Stimulated activated CD4-positive, alpha-beta T cell treated with anti-CD3 and anti-CD28 coated beads, TNF-alpha, amount 100 ng/mL, for 1 hour (primary cell): Measurements from ENCODE around the gene FIG4.
"Not testable (repeated sequence)": the region's sequence is repeated elsewhere in the genome, so short reads cannot be mapped to it uniquely, and the experiment has no call there.

ENCODE experiments used
- DNase-seq, 3 donors: peaks; one replicate each; pipeline ENCODE4 v3.0.0-alpha.2; 2020; ENCODE audit warnings: low read depth in 3 of 3, low spot score in 1 of 3

FIG4 gene

GRCh38 chr6:109701774-109702173 is 10.7 kb downstream of the FIG4 start:
- no peak for DNase-seq

- no peak for DNase-seq
Observed at GRCh38 chr6:109702791-109703190, 11.7 kb downstream of the FIG4 start.

DNA sequence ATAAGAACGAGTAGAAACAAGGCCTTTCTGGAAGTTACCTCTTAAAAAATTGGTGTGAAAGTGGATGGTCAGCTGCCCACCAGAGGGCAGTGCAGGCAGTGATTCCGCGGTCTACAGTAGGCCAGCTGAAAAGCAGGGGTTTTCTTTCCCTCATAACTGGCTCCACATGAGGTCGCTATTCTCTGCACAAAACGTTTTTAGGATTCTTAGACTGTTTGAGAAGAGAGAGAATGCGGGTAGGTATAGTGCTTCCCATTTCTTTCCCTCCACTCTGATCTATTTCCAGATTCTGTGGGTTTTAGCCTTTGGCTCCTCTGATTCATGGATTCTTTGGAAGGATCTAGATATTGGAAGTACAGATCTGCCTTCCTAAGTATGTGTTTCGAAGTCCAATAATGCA is 14.2 kb downstream of the FIG4 start:
- peak; percentile 31 to 58 (median 33) for DNase-seq

GRCh38 chr6:109706513-109706912 is 15.4 kb downstream of the FIG4 start:
- DNase-seq = no peak

DNA sequence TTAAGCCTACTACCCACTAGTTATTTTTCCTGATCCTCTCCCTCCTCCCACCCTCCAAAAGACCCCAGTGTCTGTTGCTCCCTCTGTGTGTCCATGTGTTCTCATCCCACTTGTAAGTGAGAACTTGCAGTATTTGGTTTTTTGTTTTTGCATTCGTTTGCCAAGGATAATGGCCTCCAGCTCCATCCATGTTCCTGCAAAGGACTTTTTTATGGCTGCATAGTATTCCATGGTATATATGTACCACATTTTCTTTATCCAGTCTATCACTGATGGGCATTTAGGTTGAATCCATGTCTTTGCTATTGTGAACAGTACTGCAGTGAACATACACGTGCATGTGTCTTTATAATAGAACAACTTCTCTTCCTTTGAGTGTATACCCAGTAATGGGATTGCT is 17.0 kb downstream of the FIG4 start:
- DNase-seq = not testable (repeated sequence)

GRCh38 chr6:109713097-109713496 is 22.0 kb downstream of the FIG4 start:
- DNase-seq = peak in 1 of 3 donors; percentile 5

GRCh38 chr6:109714166-109714565 is 23.1 kb downstream of the FIG4 start:
- no peak for DNase-seq

DNA sequence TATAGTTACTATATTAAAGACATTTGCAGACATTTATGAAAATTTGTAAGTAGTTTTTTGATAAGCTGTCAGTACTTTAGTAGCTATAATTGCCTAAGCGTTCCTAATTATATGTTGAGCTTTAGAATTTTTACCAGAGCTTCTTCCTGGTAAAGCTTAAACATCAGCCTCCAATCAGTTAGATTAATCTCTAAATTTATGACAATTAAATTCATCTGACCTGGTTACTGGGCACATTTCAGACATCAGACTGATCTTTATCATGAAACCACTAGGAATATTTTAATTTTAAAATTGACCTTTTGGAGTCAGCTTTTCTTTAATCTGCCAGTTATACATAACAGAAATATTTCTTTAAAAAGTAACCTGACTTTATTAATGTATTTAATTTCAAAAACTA is 23.5 kb downstream of the FIG4 start:
- no peak for DNase-seq

DNA sequence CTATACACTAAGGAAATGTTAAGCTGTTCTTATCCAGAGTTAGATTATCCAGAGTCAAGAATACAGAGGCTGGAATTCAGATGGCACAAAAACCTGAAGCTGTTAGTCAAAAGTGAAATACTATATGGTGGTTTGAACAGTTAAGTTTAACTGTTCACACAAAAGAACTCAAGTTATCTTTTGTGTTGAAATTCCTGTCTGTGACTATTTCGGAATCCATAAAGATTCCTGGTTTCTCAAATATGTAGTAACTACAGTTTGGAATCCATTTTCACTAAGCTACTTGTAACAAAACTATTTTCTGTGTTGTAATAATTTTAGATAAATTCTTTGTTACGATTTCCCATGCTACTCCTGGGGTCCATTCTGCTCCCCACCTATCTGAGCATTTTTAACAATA is 24.5 kb downstream of the FIG4 start:
- DNase-seq = no peak

- no peak for DNase-seq
Observed at GRCh38 chr6:109717971-109718370, 26.9 kb downstream of the FIG4 start.

GRCh38 chr6:109718991-109719390 is 27.9 kb downstream of the FIG4 start:
- no peak for DNase-seq

DNA sequence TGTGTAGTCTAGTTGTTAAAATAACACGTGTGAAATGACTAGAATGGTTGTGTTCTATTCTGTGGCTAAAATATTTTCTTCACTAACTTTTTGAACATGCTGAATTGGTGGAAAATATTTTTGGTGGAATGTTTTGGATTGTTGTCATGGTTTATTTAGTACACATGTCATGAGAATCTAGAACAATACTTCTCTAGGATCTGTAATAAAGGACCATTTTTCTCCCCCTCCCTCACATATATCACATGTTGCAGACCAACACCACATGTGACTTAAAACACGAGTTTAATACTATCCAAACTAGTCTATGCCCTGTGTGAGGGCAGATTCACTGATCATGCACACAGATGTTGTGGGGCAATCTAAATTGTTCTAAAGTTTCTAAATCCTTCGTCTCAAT is 29.2 kb downstream of the FIG4 start:
- DNase-seq = no peak

GRCh38 chr6:109722011-109722410 is 30.9 kb downstream of the FIG4 start:
- DNase-seq = no peak

DNA sequence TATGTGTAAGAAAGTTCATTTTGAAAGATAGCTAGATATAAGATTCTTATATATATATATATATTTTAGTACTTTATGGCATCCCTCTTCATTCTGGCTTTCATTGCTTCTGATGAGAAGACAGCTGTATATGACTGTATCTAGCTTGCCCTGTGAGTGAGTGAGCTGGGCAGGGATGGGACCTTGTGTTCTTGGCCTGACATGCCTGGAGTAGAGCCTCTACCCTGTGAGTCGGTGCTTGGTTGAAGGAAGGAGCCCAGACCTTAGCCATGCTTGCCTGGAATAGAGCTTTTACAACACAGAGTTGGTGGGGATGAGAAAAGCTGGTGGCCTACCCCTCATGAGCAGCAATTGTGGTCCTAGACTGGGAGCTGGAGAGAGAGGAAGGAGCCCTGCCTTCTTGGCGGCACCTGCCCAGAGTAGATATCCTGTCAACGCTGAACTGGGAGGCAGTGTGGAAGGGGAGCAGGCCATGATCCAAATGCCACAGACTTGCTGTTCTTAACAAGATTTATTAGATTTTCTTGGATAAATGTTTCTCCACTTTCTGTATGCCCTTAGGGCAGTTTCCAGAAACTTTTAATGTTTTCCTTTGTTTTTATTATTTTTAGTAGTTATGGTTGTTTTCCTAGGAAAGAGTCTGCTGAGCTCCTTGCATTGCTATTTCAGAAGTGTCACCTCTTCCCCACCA is 31.6 kb downstream of the FIG4 start:
- DNase-seq = no peak

DNA sequence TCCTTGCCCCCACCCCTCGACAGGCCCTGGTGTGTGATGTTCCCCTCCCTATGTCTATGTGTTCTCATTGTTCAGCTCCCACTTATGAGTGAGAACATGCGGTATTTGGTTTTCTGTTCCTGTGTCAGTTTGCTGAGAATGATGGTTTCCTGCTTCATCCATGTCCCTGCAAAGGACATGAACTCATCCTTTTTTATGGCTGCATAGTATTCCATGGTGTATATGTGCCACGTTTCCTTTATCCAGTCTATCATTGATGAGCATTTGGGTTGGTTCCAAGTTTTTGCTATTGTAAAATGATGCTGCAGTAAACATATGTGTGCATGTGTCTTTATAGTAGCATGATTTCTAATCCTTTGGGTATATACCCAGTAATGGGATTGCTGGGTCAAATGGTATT is 34.2 kb downstream of the FIG4 start:
- not testable (repeated sequence) for DNase-seq

- DNase-seq = no peak
Observed at GRCh38 chr6:109736273-109737025, 45.4 kb downstream of the FIG4 start.

DNA sequence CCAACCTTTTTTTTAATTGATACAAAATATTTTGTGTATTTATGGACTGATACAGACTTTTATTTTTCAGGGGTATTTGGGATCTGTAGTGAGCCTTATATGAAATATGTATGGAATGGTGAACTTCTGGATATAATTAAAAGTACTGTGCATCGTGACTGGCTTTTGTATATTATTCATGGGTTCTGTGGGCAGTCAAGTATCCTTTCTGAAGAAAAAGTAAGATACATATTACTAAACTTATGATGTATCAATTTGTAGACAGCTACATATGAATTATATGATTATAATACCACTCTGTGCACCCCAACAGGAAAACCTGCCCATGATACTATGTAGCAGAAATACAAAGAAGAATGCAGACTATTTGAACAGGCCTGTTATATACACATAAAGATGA is 47.2 kb downstream of the FIG4 start:
- no peak for DNase-seq

DNA sequence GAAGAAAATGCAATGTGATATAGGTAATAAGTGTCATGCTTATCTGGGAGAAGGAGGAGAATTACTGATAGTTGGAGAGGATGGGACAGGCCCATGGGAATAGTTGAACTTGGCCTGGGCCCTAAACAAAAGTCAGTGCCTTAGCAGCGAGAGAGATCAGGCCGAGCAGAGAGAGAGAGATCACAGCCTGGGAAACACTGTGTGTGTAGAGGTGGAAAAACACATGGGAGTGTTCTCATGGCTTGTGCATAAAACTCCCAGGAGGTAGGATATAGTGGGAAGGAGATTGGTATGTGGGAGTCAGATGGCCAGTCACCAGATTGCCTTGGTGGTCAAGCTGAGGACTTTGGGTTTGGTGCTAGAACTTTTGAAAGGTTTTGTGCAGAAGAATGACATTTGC is 47.6 kb downstream of the FIG4 start:
- no peak for DNase-seq

- DNase-seq = no peak
Observed at GRCh38 chr6:109739686-109740085, 48.6 kb downstream of the FIG4 start.

DNA sequence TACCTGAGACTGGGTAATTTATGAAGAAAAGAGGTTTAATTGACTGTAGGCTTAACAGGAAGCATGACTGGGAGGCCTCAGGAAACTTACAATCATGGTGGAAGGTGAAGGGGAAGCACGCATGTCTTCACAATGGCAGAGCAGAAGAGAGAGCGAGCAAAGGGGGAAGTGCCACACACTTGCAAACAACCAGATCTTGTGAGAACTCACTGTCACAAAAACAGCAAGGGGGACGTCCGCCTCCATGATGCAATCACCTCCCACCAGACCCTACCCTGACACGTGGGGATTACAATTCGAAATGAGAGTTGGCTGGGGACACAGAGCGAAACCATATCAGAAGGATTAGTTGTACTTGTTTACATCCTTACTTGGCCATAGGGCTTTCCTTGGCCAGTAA is 49.7 kb downstream of the FIG4 start:
- no peak for DNase-seq

- DNase-seq = no peak
Observed at GRCh38 chr6:109743739-109744138, 52.6 kb downstream of the FIG4 start.

DNA sequence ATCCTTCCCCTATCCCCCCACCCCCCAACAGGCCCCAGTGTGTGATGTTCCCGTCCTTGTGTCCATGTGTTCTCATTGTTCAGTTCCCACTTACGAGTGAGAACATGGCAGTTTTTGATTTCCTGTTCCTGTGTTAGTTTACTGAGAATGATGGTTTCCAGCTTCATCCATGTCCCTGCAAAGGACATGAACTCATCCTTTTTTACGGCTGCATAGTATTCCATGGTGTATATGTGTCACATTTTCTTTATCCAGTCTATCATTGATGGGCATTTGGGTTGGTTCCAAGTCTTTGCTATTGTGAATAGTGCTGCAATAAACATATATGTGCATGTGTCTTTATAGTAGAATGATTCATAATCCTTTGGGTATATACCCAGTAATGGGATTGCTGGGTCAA is 53.7 kb downstream of the FIG4 start:
- not testable (repeated sequence) for DNase-seq

DNA sequence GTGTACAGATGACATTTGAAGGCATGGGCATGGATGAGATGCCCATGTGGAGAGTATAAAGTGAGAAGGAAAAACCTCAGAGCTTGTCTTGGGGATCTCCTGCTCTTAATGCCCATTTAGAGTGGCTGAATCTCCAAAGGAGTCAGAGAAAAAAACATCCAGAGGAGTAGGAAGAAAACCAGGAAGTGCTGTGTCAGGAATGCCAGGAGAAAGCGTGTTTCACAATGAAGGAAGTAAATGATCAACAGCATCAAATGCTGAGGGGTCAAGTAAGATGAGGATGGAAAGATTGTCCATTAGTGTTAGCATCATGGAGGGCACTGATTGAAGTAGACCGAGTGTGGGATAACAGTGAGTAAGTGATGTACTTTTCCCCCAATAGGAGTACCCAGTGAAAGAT is 56.1 kb downstream of the FIG4 start:
- no peak for DNase-seq
